Suprapubic skin (tissue), 4 donors: ENCODE results near the gene ANKMY1. TPM values are rescaled to one million over a fixed set of nuclear protein-coding genes. Genes with fewer than 3 reads are reported as not detected.
"Not testable (repeated sequence)": the region's sequence is repeated elsewhere in the genome, so short reads cannot be mapped to it uniquely, and the experiment has no call there.

Experiments
- DNase-seq, 2 donors: peaks; one replicate each; pipeline ENCODE4 v3.0.0-alpha.2; 2019; ENCODE audit warnings: low spot score in 2 of 2
- H3K27ac ChIP-seq: fragments of 200-600 bp; sonication (generic); one replicate; pipeline ENCODE4 v1.5.1; 2019
- H3K27me3 ChIP-seq: fragments of 200-600 bp; sonication (generic); one replicate; pipeline ENCODE4 v1.5.1; 2019
- H3K36me3 ChIP-seq: fragments of 200-600 bp; sonication (generic); one replicate; pipeline ENCODE4 v1.5.1; 2019
- H3K4me1 ChIP-seq: fragments of 200-600 bp; sonication (generic); one replicate; pipeline ENCODE4 v1.5.1; 2019
- H3K4me3 ChIP-seq: fragments of 200-600 bp; sonication (generic); one replicate; pipeline ENCODE4 v1.5.1; 2019; ENCODE audit warnings: mild to moderate bottlenecking
- H3K9me3 ChIP-seq: fragments of 200-600 bp; sonication (generic); one replicate; pipeline ENCODE4 v1.5.1; 2019
- EP300 ChIP-seq: sonication (generic); formaldehyde crosslinking; IDR thresholded peaks from one replicate; pipeline ENCODE4 v1.6.1; 2017; ENCODE audit warnings: antibody characterized with exemption
- POLR2A ChIP-seq, 2 donors: fragments of 450-650 bp; IDR thresholded peaks; one replicate each; pipeline ENCODE4 v1.6.1; 2017; ENCODE audit warnings: antibody characterized with exemption in 2 of 2, mild to moderate bottlenecking in 2 of 2, moderate library complexity in 2 of 2
- POLR2AphosphoS5 ChIP-seq, 3 donors: sonication (generic); formaldehyde crosslinking; IDR thresholded peaks; one replicate each; pipeline ENCODE4 v1.6.1; 2017; ENCODE audit warnings: antibody characterized with exemption in 3 of 3
- WGBS: methylation state at CpG from one replicate; pipeline ENCODE4 v1.1.5; 2018; 5-methylcytosine and 5-hydroxymethylcytosine counted together
- total RNA-seq, 4 donors: library from RNA; depleted of rRNA; stranded (reverse); fragments of >200 nt; gene quantifications; one replicate each; pipeline ENCODE4 v1.1.0, GENCODE V29; 2016
- TF ChIP-seq, protein P1 (sequence below), 2 donors: fragments of 200-600 bp in 1 of 2; fragments of 450-650 bp in 1 of 2; sonication (generic) in 1 of 2; IDR thresholded peaks; one replicate each; pipeline ENCODE4 v1.5.1; 2016 to 2019; ENCODE audit warnings: antibody characterized with exemption in 2 of 2, mild to moderate bottlenecking in 1 of 2, moderate library complexity in 1 of 2

The ANKMY1 gene
- total RNA-seq, 4 donors from 2014 or later = 12.2 to 52.1 (median 23.0) TPM

DNA sequence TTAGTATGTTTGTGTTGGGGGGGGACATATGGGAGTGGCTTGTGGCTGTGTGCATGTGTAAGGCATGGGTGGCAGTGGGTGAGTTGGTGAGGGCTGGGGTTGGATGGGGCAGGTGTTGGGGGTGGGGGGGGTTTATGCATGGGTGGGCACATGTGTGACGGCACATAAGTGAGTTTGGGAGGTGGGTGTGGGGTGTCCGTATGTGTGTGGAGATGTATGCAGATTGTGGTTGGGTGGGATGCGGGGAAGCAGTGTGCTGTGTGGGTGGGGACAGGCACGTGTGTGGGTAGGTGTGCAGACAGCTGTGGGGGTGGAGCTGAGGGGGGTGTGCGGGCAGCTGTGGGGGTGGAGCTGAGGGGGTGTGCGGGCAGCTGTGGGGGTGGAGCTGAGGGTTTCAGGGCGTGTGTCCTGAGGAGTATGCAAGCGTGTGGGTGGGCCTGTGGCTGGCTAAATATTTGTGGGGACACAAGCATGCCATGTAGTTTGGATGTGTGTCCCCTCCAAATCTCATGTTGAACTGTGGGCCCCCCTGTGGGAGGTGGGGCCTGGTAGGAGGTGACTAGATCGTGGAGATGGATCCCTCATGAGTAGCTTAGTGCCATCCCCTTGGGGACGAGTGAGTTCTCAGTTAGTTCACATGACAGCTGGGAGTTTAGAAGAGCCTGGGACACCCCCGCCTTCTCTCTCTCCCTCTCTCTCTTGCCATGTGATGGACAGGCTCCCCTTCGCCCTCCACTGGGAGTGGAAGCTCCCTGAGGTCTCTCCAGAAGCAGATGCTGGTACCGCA lies 59.4 kb downstream of the ANKMY1 start:
- TF ChIP-seq POLR2A (IDR thresholded peaks at IDR 0.05) (no peak), EP300 (no peak), POLR2AphosphoS5 (IDR thresholded peaks at IDR 0.05) (no peak)
- TF ChIP-seq, protein P1, sequence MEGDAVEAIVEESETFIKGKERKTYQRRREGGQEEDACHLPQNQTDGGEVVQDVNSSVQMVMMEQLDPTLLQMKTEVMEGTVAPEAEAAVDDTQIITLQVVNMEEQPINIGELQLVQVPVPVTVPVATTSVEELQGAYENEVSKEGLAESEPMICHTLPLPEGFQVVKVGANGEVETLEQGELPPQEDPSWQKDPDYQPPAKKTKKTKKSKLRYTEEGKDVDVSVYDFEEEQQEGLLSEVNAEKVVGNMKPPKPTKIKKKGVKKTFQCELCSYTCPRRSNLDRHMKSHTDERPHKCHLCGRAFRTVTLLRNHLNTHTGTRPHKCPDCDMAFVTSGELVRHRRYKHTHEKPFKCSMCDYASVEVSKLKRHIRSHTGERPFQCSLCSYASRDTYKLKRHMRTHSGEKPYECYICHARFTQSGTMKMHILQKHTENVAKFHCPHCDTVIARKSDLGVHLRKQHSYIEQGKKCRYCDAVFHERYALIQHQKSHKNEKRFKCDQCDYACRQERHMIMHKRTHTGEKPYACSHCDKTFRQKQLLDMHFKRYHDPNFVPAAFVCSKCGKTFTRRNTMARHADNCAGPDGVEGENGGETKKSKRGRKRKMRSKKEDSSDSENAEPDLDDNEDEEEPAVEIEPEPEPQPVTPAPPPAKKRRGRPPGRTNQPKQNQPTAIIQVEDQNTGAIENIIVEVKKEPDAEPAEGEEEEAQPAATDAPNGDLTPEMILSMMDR (IDR thresholded peaks at IDR 0.05) = no peak
- 91% methylated on average over 12 of the region's 13 CpGs for WGBS
- H3K9me3 ChIP-seq = no peaks in the 10 kb centered on the region
- DNase-seq = peak in 1 of 2 donors; percentile 55
- no peak overlapping the region for H3K27ac ChIP-seq
- H3K4me1 ChIP-seq = no peaks in the 10 kb centered on the region
- H3K4me3 ChIP-seq = no peak overlapping the region
- no peaks in the 10 kb centered on the region for H3K27me3 ChIP-seq
- peaks cover 25% of the 10 kb centered on the region for H3K36me3 ChIP-seq

DNA sequence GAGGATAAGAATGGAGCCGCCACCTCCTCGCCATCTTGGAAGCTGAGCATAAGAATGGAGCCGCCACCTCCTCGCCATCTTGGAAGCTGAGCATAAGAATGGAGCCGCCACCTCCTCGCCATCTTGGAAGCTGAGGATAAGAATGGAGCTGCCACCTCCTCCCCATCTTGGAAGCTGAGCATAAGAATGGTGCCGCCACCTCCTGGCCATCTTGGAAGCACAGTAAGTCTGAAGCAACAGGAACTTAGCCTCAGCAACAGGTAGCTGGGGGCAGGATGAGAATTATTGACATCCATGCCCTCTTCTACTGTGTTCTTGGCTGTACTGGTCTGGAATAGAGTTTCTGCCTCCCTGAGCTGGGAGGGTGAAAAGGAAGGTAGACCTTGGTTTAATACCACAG lies 60.7 kb downstream of the ANKMY1 start:
- H3K36me3 ChIP-seq = peaks cover 25% of the 10 kb centered on the region
- not testable (repeated sequence) for H3K27ac ChIP-seq, H3K4me3 ChIP-seq, H3K4me1 ChIP-seq, H3K27me3 ChIP-seq, DNase-seq, H3K9me3 ChIP-seq
- 97% methylated on average over 7 of the region's 7 CpGs for WGBS

DNA sequence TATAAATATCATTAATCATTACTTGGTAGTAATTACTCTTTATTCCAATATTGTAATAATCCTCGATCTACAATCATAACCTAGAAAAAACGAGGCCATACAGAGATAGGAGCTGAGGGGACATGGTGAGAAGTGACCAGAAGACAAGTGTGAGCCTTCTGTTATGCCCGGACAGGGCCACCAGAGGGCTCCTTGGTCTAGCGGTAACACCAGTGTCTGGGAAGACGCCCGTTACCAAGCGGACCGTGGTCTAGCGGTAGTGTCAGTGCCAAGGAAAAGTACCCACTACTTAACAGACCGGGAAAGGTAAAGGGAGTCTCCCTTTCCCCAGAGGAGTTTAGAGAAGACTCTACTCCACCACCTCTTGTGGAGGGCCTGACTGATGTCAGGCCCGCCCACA lies 62.8 kb downstream of the ANKMY1 start:
- not testable (repeated sequence) for H3K4me3 ChIP-seq, H3K4me1 ChIP-seq, H3K9me3 ChIP-seq, H3K27ac ChIP-seq, DNase-seq, H3K27me3 ChIP-seq
- 87% methylated on average over 9 of the region's 11 CpGs for WGBS
- peaks cover 15% of the 10 kb centered on the region for H3K36me3 ChIP-seq

DNA sequence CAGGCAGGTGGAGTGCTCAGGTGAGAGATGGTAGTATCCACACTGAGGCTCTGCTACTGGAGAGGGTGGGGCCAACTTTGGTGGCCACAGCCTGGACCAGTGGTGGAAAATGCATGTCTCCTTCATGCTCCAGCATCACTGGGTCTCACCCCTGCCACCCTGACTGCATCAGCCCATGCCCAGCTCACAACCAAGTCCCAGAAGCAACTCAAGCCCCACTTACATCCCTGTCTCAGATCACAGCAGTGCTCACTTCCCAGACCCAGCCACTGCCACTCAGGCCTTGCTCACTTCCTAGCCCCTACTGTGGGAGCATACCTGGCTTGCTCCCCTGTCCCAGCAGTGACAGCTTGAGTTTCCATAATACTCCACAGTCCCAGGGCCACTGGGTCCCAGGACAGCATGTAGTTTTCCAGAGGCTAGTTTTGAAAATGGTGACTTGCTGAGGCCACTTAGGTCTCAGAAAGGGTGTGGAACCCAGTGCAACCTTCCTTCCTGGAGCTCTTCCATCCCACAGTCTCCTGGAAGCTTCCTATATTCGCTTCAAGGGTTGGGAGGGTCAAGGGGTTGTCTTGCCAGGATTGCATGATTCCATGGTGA lies 63.5 kb downstream of the ANKMY1 start:
- no peaks in the 10 kb centered on the region for H3K4me1 ChIP-seq
- H3K27ac ChIP-seq = no peak overlapping the region
- TF ChIP-seq POLR2A (IDR thresholded peaks at IDR 0.05) (no peak), POLR2AphosphoS5 (IDR thresholded peaks at IDR 0.05) (no peak), EP300 (no peak)
- TF ChIP-seq, protein P1 (IDR thresholded peaks at IDR 0.05) = no peak
- H3K27me3 ChIP-seq = no peaks in the 10 kb centered on the region
- 93% methylated on average over 1 of the region's 1 CpG for WGBS
- H3K36me3 ChIP-seq = peaks cover 9% of the 10 kb centered on the region
- DNase-seq = peak in 1 of 2 donors; percentile 53
- peaks cover 9% of the 10 kb centered on the region for H3K9me3 ChIP-seq
- H3K4me3 ChIP-seq = no peak overlapping the region

DNA sequence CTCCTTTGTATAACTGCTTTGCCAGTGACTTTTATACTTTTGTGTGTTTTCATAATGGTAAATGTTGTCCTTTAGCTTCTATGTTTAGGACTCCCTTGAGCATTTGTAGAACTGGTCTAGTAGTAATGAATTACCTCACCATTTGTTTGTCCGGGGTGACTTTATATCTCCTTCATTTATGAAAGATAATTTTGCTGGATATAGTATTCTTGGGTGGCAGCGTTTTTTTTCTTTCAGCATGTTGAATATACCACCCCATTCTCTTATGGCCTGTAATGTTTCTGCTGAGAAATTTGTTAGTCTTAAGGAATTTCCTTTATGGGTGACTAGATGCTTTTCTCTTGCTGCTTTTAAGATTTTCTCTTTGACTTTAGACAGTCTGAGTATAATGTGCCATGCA lies 66.3 kb downstream of the ANKMY1 start:
- Histone ChIP-seq H3K4me3 (no peak overlapping the region), H3K9me3 (peaks cover 12% of the 10 kb centered on the region), H3K27me3 (no peaks in the 10 kb centered on the region), H3K27ac (no peak overlapping the region), H3K4me1 (no peaks in the 10 kb centered on the region), H3K36me3 (no peaks in the 10 kb centered on the region)
- DNase-seq = no peak
- 91% methylated on average over 2 of the region's 2 CpGs for WGBS
- TF ChIP-seq EP300 (no peak), POLR2A (IDR thresholded peaks at IDR 0.05) (no peak)

DNA sequence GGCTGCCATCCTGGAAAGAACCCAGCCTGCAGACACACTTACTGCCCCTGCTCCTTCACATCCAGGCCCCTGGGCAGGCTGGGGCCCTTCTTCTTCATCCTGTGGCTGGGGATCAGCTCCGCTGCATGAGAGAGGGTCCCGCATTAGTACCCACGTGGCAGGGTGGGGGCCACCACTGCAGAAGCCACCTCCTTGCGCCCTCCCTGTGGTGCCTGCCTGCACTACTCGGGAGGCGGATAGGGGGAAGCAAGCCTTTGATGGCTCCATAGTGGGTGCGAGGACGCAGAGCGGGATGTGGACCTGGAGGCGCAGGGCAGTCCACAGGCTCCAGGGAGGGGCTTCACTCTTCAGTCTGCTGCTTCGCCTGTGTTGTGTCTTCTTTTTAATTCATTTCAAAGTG lies 75.6 kb downstream of the ANKMY1 start:
- H3K36me3 ChIP-seq = no peaks in the 10 kb centered on the region
- TF ChIP-seq EP300 (no peak), POLR2A (IDR thresholded peaks at IDR 0.05) (no peak), POLR2AphosphoS5 (IDR thresholded peaks at IDR 0.05) (no peak)
- TF ChIP-seq, protein P1 (IDR thresholded peaks at IDR 0.05) = no peak
- peaks cover 12% of the 10 kb centered on the region for H3K9me3 ChIP-seq
- H3K27me3 ChIP-seq = no peaks in the 10 kb centered on the region
- no peak overlapping the region for H3K4me3 ChIP-seq
- 81% methylated on average over 8 of the region's 11 CpGs for WGBS
- DNase-seq = peak in 1 of 2 donors; percentile 71
- H3K27ac ChIP-seq = no peak overlapping the region
- H3K4me1 ChIP-seq = no peaks in the 10 kb centered on the region
